Head of caudate nucleus (tissue), 42 donors: Measurements from ENCODE around the gene SLC4A5.
A peak's percentile ranks its signal among the peaks of the same experiment; 100 is the strongest.
"Not testable (repeated sequence)": the region's sequence is repeated elsewhere in the genome, so short reads cannot be mapped to it uniquely, and the experiment has no call there.

Source experiments
- DNase-seq, 42 donors: peaks; one replicate each; pipeline versions ENCODE4 v3.0.0 to v3.0.0-alpha.2; 2020 to 2021; ENCODE audit warnings: mixed read lengths in 7 of 42
- intact Hi-C: fragments of 100-400 bp; cut with DNase I; formaldehyde crosslinking; loops from one replicate; pipeline ENCODE4 v1.15.0; 2022

The SLC4A5 gene

DNA sequence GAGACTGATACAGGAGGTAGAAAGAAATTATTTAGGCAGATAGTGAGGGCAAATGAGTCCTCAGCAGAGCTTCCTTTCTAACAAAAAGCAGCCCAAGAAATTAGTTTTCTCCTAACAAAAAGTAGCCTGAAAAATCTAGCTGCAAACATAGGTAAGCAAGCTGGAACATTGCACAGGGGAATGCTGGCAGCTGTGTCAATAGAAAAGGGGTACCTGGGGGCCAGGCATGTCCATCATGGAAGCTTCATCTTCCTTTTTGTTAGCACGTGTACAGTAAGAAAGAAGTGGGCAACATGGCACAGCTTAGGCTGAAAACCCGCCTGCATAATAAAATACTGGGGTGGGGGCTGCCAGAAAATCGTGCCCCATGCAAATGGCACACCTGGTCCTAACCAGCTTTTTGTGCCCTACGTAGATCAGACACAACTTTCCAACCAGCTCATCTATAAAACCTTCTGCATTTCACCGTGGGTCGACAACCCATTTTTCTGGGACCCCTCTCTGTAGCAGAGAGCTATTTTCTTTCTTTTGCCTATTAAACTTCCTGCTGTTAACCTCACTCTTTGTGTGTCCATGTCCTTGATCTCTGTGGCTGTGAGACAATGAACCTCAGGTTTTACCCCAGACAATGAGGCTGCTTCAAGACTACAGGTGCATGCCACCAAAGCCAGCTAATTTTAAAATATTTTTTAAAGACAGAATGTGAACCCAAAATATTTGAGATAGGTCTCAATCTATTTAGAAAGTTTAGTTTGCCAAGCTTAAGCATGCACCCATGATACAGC, 151.4 kb downstream of the SLC4A5 start:
- intact Hi-C loops = no loop called here
- no peak for DNase-seq

- no peak for DNase-seq
- intact Hi-C loops = no loop called here
Observed at GRCh38 chr2:74188696-74189095, 154.5 kb downstream of the SLC4A5 start.

GRCh38 chr2:74188018-74188601, 155.1 kb downstream of the SLC4A5 start:
- no peak for DNase-seq
- intact Hi-C loops = no loop called here

DNA sequence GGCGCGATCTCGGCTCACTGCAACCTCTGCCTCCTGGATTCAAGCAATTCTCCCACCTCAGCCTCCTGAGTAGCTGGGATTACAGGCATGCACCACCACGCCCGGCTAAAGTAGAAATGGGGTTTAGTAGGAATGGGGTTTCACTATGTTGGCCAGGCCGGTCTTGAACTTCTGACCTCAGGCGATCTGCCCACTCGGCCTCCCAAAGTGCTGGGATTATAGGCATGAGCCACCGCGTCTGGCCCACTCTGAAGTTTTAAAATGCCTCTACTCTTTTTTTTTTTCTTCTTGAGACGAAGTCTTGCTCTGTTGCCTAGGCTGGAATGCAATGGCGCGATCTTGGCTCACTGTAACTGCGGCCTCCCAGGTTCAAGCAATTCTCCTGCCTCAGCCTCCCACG, 156.5 kb downstream of the SLC4A5 start:
- DNase-seq, intact Hi-C loops: not testable (repeated sequence)

GRCh38 chr2:74186038-74186437, 157.2 kb downstream of the SLC4A5 start:
- intact Hi-C loops = no loop called here
- DNase-seq = peak in 23 of 42 donors; percentile 13 to 57 (median 31)

GRCh38 chr2:74183878-74184277, 159.3 kb downstream of the SLC4A5 start:
- DNase-seq = no peak

DNA sequence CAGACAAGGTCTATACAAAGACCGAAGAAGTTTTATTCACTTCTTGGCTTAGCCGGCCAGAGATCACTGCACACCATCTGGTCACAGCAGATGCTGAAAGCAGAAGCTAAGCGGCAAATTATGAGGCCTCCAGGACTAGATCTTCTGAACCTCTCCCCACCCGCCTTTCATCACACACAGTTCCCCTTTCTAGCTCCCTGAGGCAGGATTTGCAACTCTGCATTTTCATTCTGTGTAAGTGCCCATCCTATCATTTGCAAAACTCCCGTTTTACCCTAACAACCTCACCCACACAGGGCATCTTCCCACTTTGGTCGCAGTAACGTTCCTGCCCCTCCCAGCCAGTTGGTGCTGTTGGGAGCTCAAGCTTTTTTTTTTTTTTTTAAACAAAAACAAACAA, 161.5 kb downstream of the SLC4A5 start:
- intact Hi-C loops = no loop called here
- peak in 29 of 42 donors; percentile 12 to 61 (median 41) for DNase-seq

More at GRCh38 chr2:74183878-74184277, 159.3 kb downstream of the SLC4A5 start:
- intact Hi-C loops = no loop called here

DNA sequence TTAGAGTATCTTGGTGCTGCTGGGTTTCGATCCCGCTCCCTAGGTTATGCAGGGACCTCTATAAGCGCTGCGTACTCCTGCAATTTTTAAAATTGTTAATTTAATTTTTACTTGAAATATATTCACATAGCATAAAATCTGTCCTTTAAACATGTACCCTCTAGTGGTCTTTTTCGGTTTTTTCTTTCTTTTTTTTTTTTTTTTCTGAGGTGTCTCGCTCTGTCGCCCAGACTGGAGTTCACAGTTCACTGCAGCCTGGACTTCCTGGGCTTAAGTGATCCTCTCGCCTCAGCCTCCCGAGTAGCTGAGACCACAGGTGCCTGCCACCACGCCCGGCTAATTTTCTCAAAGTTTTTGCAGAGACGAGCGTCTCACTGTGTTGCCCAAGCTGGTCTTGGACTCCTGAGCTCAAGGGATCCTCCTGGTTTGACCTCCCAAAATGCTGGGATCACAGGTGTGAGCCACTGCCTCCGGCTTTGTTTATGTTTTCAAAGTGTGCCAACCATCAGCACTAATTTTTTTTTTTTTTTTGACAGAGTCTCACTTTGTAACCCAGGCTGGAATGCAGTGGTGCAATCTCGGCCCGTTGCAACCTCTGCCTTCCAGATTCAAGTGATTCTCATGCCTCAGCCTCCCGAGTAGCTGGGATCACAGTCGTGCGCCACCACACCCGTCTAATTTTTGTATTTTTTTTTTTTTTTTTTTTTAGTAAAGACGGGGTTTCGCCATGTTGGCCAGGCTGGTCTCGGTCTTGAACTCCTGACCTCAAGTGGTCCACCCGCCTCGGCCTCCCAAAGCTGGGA, 164.0 kb downstream of the SLC4A5 start:
- DNase-seq = peak in 4 of 42 donors; percentile 3 to 43 (median 16)
- intact Hi-C loops = no loop called here

DNA sequence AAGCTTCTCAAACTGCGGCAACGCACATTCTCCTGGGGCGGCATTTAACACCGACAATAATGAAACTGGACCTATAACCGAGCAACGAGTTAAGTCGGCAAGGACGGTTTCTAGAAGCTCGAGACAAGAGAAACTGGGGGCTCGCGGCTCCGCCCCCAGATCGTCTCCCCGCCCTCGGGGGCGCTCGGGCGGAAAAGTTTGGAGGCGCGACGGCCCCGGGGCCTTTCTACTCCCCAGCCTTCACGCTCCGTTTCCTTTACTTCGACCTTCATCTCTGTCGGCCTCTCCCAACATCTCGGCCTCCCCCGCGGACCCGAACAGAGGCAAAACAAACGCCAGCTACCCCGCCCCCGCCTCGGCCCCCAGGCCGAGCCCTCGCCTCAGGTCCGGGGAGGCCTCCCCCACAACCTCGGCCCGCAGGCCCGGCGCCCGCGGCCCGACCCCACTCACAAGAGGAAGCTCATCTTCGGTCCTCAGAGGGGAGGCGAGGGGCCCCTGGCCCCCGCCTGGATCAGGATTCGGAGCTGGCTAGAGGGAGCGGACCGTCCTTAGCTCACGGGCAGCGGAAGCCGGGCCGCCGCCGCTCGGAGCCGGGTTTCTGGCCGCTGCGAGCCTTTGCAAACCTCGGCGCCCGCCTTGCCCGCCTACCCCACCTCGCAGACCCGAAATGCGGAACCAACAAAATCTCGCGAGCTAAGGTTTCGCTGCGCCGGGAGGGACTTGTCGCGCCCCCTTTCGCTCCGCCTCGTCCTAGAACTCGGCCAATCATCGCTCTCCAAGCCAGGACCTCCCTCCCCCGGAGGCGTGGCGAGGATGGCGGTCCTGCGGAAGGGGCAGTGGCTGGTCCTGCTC, 164.8 kb downstream of the SLC4A5 start, which contains the start of gene MOB1A:
Gene MOB1A (minus strand): TSS at position 669 of the 852 bp plus-strand sequence. CDS start 205 bp downstream, at position 464.
- intact Hi-C loops = no loop called here

GRCh38 chr2:74177696-74178095, 165.5 kb downstream of the SLC4A5 start:
- intact Hi-C loops = no loop called here
- no peak for DNase-seq

More for the DNA sequence above, 164.8 kb downstream of the SLC4A5 start, which contains the start of gene MOB1A:
- peak; percentile 93 to 99 (median 98) for DNase-seq

- intact Hi-C loops = no loop called here
- peak in 1 of 42 donors; percentile 28 for DNase-seq
Observed at GRCh38 chr2:74174909-74175308, 168.3 kb downstream of the SLC4A5 start.

GRCh38 chr2:74168739-74169138, 174.5 kb downstream of the SLC4A5 start:
- intact Hi-C loops = no loop called here

More at GRCh38 chr2:74168739-74169138, 174.5 kb downstream of the SLC4A5 start:
- DNase-seq = no peak
